ENCODE data around the gene SF3B5.
A peak's percentile ranks its signal among the peaks of the same experiment; 100 is the strongest.
"Not testable (repeated sequence)": the region's sequence is repeated elsewhere in the genome, so short reads cannot be mapped to it uniquely, and the experiment has no call there.

SF3B5 gene

GRCh38 chr6:144095134-144096002 is at the start of gene SF3B5:
SF3B5 (minus strand) TSS chr6:144095573; CDS start chr6:144095497, 76 bp downstream.
- DNase-seq (ENCODE audit: low spot score), result peak; percentile 98

DNA sequence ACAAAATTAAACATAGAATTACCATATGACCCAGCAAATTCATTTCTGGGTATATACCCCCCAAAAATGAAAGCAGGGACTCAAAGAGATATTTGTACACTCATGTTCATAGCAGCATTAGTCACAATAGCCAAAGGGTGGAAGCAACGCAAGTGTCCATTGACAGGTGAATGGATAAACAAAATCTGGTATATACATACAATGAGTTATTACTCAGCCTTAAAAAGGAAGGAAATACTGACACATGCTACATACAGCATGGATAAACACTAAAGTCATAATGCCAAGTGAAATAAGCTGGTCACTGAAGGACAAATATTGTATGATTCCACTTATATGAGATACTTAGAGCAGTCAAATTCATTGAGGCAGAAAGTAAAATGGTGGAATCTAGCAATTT is 49.6 kb upstream of the SF3B5 start:
- DNase-seq (ENCODE audit: low spot score), result no peak

- DNase-seq (ENCODE audit: low spot score), result no peak
These were observed 48.5 kb upstream of the SF3B5 start for GRCh38 chr6:144143878-144144277.

DNA sequence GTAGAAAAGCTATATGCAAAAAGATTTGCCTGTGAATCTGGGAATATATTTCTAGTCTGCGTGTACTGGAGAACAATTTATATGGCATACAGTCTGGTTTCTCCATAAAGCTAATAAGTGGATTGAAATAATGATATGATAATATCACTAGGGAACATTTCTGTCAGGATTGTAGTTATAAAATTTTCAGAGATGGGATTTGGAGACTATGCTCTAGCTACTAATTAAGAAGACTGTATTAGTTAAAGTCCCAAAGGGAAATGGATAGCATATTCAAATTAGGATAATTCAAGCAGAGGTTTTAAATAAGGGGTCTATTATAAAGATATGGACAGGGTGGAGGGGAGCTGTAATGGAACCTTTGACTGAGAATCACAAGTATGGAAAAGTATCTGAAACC is 47.7 kb upstream of the SF3B5 start:
- no peak for DNase-seq (ENCODE audit: low spot score)

DNA sequence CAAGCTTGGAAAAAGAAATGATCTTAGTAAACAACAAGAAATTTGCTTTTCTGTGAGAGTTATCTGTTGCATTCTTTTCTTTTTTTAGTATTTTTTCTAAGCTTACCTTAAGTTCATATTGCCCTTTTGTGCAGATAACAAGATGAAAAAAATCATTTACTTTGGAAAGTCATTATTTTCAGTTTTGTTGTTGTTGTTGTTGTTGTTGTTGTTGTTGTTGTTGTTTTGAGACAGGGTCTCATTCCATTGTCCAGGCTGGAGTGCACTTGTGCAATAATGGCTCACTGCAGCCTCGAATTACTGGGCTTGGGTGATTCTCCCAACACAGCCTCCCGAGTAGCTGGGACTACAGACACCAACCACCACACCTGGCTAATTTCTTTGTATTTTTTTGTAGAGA is 46.1 kb upstream of the SF3B5 start:
- no peak for DNase-seq (ENCODE audit: low spot score)

DNA sequence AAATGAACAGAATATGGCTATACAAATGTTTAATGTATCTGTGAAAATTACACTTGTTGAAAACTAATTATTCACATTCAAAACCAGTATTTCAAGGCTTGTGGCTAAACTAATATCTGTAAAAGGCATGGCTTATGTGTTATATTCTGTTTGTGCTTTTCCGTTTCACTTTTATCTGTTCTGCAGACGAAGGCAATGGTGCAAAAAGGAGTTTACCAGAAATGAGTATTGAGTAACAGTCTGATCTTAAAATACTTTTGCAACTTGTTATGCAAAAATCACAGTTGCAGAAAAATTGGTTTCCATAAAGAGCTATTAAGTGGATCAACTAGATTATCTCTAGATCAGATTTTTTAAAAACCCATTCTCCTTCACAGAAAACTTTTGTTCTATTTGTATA is 45.5 kb upstream of the SF3B5 start:
- no peak for DNase-seq (ENCODE audit: low spot score)

- DNase-seq (ENCODE audit: low spot score), result no peak
These were observed 44.4 kb upstream of the SF3B5 start for GRCh38 chr6:144139817-144140216.

DNA sequence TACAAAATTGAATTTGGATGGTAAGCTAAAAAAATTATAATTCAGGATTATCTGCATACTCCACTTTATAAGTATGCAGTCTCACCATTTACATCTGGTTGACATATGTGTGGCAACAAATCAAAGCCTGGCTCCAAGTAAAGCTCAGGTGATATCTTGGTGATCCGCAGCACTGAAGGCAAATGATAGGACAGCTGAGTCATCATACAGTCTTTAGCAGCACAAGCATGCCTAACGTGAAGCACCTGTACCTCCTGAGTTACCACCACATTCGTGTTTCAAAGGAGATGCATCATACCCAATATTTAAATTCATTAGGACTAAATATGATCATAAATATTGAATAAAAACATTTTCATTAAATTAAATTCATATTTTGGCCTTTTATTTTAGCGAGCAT is 43.2 kb upstream of the SF3B5 start:
- no peak for DNase-seq (ENCODE audit: low spot score)

- no peak for DNase-seq (ENCODE audit: low spot score)
These were observed 39.4 kb upstream of the SF3B5 start for GRCh38 chr6:144134737-144135136.

DNA sequence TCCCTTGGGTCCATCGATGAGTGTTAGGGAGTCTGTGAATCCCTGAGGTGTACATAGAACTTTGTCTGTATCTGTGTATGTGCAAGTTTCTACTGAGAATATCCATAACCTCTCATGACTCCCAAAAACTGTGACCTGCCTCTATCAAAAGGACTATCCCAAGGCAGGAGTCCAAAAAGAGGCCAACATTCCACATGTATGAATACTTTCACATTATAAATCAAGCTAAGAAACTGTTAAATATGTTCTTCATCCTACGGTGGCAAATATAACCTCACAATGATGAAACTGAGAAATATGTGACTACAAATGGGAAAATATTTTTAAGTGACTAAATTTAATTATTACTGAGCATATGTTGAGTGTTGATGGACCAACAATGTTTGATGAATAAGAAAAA is 38.8 kb upstream of the SF3B5 start:
- DNase-seq (ENCODE audit: low spot score), result no peak

GRCh38 chr6:144133225-144133821 is 38.0 kb upstream of the SF3B5 start:
- DNase-seq (ENCODE audit: low spot score), result no peak

GRCh38 chr6:144132167-144132690 is 36.9 kb upstream of the SF3B5 start:
- DNase-seq (ENCODE audit: low spot score), result not testable (repeated sequence)

- DNase-seq (ENCODE audit: low spot score), result no peak
These were observed 35.9 kb upstream of the SF3B5 start for GRCh38 chr6:144131248-144131709.

- DNase-seq (ENCODE audit: low spot score), result no peak
These were observed 34.1 kb upstream of the SF3B5 start for GRCh38 chr6:144129469-144129868.

DNA sequence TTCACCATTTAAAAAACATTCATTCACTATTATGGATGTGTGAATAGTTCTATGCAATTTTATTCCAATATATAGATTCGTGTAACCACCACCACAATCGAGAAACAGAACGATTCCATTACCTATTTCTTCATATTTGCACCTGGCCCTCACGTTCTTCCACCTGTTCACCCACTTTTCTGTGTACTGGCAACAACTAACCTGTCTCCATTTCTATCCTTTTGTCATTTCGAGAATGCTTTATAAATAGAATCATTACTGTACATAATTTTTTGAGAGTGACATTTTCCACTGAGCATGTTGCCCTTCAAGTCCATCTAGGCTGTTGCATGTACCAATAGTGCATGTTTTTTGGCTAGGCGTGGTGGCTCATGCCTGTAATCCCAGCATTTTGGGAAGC is 31.7 kb upstream of the SF3B5 start:
- no peak for DNase-seq (ENCODE audit: low spot score)

DNA sequence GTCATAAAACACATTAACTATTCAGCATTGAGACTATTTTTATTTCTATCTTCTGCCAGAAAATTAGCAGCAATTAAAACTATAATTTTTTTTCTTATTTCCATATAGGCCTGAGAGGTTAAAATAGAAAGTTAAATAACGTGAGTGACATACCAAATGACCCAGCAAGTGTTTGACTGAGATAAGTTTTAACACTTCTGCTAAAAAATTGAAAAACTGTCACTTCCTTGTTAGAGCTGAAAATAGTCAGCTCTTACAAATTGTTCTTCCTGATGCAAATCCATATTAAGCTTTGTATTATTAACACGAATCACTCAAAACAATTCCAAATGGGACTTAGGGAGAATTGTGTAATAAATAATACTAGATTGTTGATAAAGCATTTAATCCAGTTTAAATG is 28.5 kb upstream of the SF3B5 start:
- no peak for DNase-seq (ENCODE audit: low spot score)

DNA sequence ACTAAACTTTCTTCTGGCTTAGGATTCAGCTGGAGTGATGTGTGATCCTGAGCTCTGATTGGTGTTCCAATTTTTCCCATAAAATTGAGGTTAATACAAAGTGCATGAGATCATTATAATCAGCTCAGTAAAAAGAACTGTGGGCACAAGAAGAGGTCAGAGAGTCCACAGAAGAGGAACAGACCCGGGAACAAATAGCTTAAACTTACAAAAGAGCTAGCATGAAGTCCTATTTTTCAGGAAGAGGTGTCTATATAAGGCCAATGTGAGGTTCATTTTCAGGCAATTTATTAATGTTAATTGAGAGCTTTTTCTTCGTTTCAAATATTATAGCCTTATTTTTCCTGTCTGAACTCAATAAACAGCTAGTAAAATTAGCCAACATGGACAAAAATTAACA is 28.0 kb upstream of the SF3B5 start:
- no peak for DNase-seq (ENCODE audit: low spot score)

- no peak for DNase-seq (ENCODE audit: low spot score)
These were observed 27.5 kb upstream of the SF3B5 start for GRCh38 chr6:144122861-144123260.

GRCh38 chr6:144119376-144119775 is 24.0 kb upstream of the SF3B5 start:
- DNase-seq (ENCODE audit: low spot score), result no peak

- DNase-seq (ENCODE audit: low spot score), result no peak
These were observed 19.8 kb upstream of the SF3B5 start for GRCh38 chr6:144115219-144115618.

- DNase-seq (ENCODE audit: low spot score), result no peak
These were observed 18.0 kb upstream of the SF3B5 start for GRCh38 chr6:144113366-144113765.

- DNase-seq (ENCODE audit: low spot score), result no peak
These were observed 14.8 kb upstream of the SF3B5 start for GRCh38 chr6:144110210-144110609.

DNA sequence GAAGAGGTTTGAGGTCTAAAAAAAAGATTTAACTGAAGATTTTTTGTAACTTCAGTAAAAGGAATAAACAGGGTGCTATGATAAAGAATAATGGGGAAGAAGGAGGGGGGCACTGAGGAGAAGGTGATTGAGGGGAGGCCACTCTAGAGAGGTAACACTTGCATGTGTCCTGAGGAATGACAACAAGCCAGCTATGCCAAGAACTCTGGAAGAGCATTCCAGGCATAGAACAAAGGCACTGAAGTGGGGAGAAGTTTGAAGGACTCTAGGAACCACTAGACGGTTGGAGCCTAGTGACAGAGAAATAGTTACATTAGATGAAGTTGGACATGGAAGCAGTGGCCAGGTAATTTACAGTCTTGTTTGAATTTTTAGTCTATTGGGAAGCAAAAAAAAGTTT is 10.8 kb upstream of the SF3B5 start:
- no peak for DNase-seq (ENCODE audit: low spot score)
